ENCODE data around the gene EIF3L. TPM values are rescaled to one million over a fixed set of nuclear protein-coding genes. Genes with fewer than 3 reads are reported as not detected.

Gene EIF3L
- total and polyA plus RNA-seq, 7 experiments from 2014 or later = 338 to 586 (median 496) TPM

DNA sequence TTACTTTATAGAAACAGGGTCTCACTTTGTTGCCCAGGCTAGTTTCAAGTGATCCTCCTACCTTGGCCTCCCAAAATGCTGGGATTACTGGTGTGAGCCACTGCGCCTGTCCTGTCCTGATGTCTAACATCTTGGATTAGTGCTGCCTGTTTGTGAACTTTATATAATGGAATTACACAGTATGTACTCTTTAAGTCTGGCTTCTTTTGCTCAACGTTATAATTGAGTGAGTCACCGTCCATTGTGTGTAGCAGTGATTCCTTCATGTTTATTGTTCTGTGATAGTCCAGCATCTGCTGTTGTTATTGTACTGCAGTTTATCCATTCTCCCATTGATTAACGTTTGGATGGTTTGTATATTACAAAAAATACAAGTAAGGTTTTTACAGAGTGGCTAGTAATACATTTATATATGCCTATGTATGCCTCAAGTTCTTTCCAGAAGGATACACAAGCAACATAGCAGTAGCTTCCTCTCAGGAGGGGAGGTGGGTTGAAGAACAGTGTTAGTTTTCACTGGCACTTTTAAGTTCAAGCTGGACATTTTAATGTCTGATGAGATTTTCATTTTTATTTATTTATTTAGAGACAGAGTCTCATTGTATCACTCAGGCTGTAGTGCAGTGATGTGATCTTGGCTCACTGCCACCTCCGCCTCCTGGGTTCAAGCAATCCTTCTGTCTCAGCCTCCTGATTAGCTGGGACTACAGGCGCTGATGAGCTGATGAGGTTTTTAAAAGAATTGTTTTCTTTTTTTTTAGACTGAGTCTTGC lies 31.6 kb downstream of the EIF3L start:
- Histone ChIP-seq H3K9me3 (ENCODE audit: control insufficient read depth in 2 of 3, low read length in 3 of 3) (no peaks in the 10 kb centered on the region), H3K4me1 (ENCODE audit: control insufficient read depth in 2 of 2, insufficient read depth in 2 of 2, low read length in 2 of 2) (no peaks in the 10 kb centered on the region), H3K27me3 (ENCODE audit: control insufficient read depth in 2 of 2, insufficient read depth in 2 of 2, low read length in 2 of 2) (no peaks in the 10 kb centered on the region), H3K27ac (ENCODE audit: low read depth, low read length) (no peak overlapping the region), H3K36me3 (ENCODE audit: control insufficient read depth in 2 of 3, insufficient read depth in 3 of 3, low read length in 3 of 3) (peaks cover 6 to 77% (median 12%) of the 10 kb centered on the region in 3 experiments), H3K4me3 (ENCODE audit: low read length) (no peak overlapping the region)
- Mint-ChIP-seq H3K4me3 (no peak overlapping the region), H3K27ac (peak overlapping the region in 1 of 9 donors; percentile 16), H3K36me3 (peaks cover 8 to 33% (median 20%) of the 10 kb centered on the region in 5 donors), H3K27me3 (no peaks in the 10 kb centered on the region), H3K4me1 (peaks cover 6 to 21% (median 10%) of the 10 kb centered on the region in 7 donors), H3K9me3 (no peaks in the 10 kb centered on the region)
- intact Hi-C loops (cut with micrococcal nuclease) = no loop called here
- no peak for DNase-seq
- no peak for ATAC-seq
- ChIA-PET CTCF (interaction anchor here (0.6 to 0.9 kb wide), 3 partner anchors 14 to 53 kb away, joined by 3 to 6 read pairs (median 3); no protein-coding TSS in a partner anchor), POLR2A (no interaction called here)

DNA sequence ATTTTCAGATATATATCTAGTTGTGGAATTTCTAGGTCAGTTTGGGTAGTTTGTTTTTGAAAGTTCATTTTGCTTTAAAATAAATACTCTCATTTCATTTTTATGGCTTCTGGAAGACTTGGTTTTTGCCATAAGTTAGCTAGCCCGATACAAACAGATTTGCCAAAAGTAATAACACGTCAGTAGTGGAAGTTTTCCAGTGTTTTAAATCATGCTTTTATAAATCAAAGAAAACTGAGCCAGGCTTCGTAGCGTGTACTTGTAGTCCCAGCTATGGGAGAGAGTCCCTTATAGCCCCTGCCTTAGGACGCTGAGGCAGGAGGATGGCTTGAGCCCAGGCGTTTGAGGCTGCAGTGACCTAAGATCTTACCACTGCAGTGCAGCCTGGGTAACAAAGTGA lies 35.2 kb downstream of the EIF3L start:
- peak overlapping the region in 3 of 9 donors; percentile 1 to 32 (median 19) for H3K27ac Mint-ChIP-seq
- peaks cover 6 to 72% (median 10%) of the 10 kb centered on the region in 3 experiments for H3K36me3 ChIP-seq (ENCODE audit: control insufficient read depth in 2 of 3, insufficient read depth in 3 of 3, low read length in 3 of 3)
- no peak for ATAC-seq
- H3K36me3 Mint-ChIP-seq = peaks cover 5 to 28% (median 22%) of the 10 kb centered on the region in 5 donors
- intact Hi-C loops (cut with micrococcal nuclease) = no loop called here
- H3K4me1 Mint-ChIP-seq = peaks cover 8 to 22% (median 19%) of the 10 kb centered on the region in 7 donors
- ChIA-PET POLR2A (interaction anchor here (1.0 kb wide), 1 partner anchor 22 kb away, joined by 3 read pairs; the partner anchor contains the start of gene MICALL1), CTCF (interaction anchor here (0.5 to 1.1 kb wide), 3 partner anchors 18 to 292 kb away, joined by 3 to 4 read pairs (median 4); partner anchors contain the start of gene GALR3)
- no peak overlapping the region for H3K4me3 ChIP-seq (ENCODE audit: low read length)
- H3K27me3 ChIP-seq (ENCODE audit: control insufficient read depth in 2 of 2, insufficient read depth in 2 of 2, low read length in 2 of 2) = no peaks in the 10 kb centered on the region
- DNase-seq = no peak
- no peaks in the 10 kb centered on the region for H3K9me3 Mint-ChIP-seq
- H3K4me3 Mint-ChIP-seq = no peak overlapping the region
- no peaks in the 10 kb centered on the region for H3K9me3 ChIP-seq (ENCODE audit: control insufficient read depth in 2 of 3, low read length in 3 of 3)
- no peaks in the 10 kb centered on the region for H3K27me3 Mint-ChIP-seq
- H3K27ac ChIP-seq (ENCODE audit: low read depth, low read length) = no peak overlapping the region
- H3K4me1 ChIP-seq (ENCODE audit: control insufficient read depth in 2 of 2, insufficient read depth in 2 of 2, low read length in 2 of 2) = no peaks in the 10 kb centered on the region

GRCh38 chr22:37887584-37888378 lies 38.6 kb downstream of the EIF3L start:
- intact Hi-C loops (cut with micrococcal nuclease) = loop anchor here (1.0 kb wide), 2 partner anchors 47 to 78 kb away; no protein-coding TSS in a partner anchor
- Histone ChIP-seq H3K27me3 (ENCODE audit: control insufficient read depth in 2 of 2, insufficient read depth in 2 of 2, low read length in 2 of 2) (no peaks in the 10 kb centered on the region), H3K9me3 (ENCODE audit: control insufficient read depth in 2 of 3, low read length in 3 of 3) (no peaks in the 10 kb centered on the region), H3K27ac (ENCODE audit: low read depth, low read length) (no peak overlapping the region), H3K36me3 (ENCODE audit: control insufficient read depth in 2 of 3, insufficient read depth in 3 of 3, low read length in 3 of 3) (peaks cover 0 to 63% (median 6%) of the 10 kb centered on the region in 3 experiments), H3K4me3 (ENCODE audit: low read length) (no peak overlapping the region), H3K4me1 (ENCODE audit: control insufficient read depth in 2 of 2, insufficient read depth in 2 of 2, low read length in 2 of 2) (no peaks in the 10 kb centered on the region)
- H3K27me3 Mint-ChIP-seq = no peaks in the 10 kb centered on the region
- ATAC-seq = peak; percentile 29
- ChIA-PET POLR2A (interaction anchor here (0.7 kb wide), 2 partner anchors 16 to 65 kb away, joined by 4 to 5 read pairs; partner anchors contain the start of gene GALR3), CTCF (interaction anchor here (0.6 to 1.1 kb wide), 6 partner anchors 8 to 78 kb away, joined by 3 to 5 read pairs (median 3); no protein-coding TSS in a partner anchor)
- peaks cover 9 to 22% (median 16%) of the 10 kb centered on the region in 7 donors for H3K4me1 Mint-ChIP-seq
- no peaks in the 10 kb centered on the region for H3K9me3 Mint-ChIP-seq
- DNase-seq = no peak
- H3K27ac Mint-ChIP-seq = peak overlapping the region; percentile 39 to 86 (median 51)
- H3K4me3 Mint-ChIP-seq = no peak overlapping the region
- peaks cover 5 to 31% (median 23%) of the 10 kb centered on the region in 5 donors for H3K36me3 Mint-ChIP-seq

GRCh38 chr22:37891926-37892325 lies 42.7 kb downstream of the EIF3L start:
- POLR2A ChIA-PET = no interaction called here
- Mint-ChIP-seq H3K4me3 (no peak overlapping the region), H3K27ac (peak overlapping the region in 8 of 9 donors; percentile 2 to 82 (median 22)), H3K4me1 (peaks cover 16 to 38% (median 31%) of the 10 kb centered on the region in 7 donors), H3K36me3 (peaks cover 5 to 20% (median 16%) of the 10 kb centered on the region in 5 donors), H3K27me3 (no peaks in the 10 kb centered on the region), H3K9me3 (no peaks in the 10 kb centered on the region)
- no peaks in the 10 kb centered on the region for H3K9me3 ChIP-seq (ENCODE audit: control insufficient read depth in 2 of 3, low read length in 3 of 3)
- ATAC-seq (no peak), DNase-seq (no peak)
- no peak overlapping the region for H3K4me3 ChIP-seq (ENCODE audit: low read length)
- H3K4me1 ChIP-seq (ENCODE audit: control insufficient read depth in 2 of 2, insufficient read depth in 2 of 2, low read length in 2 of 2) = peaks cover 11 to 14% of the 10 kb centered on the region in 2 donors
- CTCF ChIA-PET = interaction anchor here (0.8 to 1.3 kb wide), 2 partner anchors 12 to 28 kb away, joined by 3 read pairs; no protein-coding TSS in a partner anchor
- intact Hi-C loops (cut with micrococcal nuclease) = no loop called here
- no peak overlapping the region for H3K27ac ChIP-seq (ENCODE audit: low read depth, low read length)
- no peaks in the 10 kb centered on the region for H3K27me3 ChIP-seq (ENCODE audit: control insufficient read depth in 2 of 2, insufficient read depth in 2 of 2, low read length in 2 of 2)
- H3K36me3 ChIP-seq (ENCODE audit: control insufficient read depth in 2 of 3, insufficient read depth in 3 of 3, low read length in 3 of 3) = peaks cover 0 to 41% (median 6%) of the 10 kb centered on the region in 3 experiments

- DNase-seq (no peak), ATAC-seq (no peak)
- Mint-ChIP-seq H3K4me3 (no peak overlapping the region), H3K27me3 (no peaks in the 10 kb centered on the region), H3K9me3 (no peaks in the 10 kb centered on the region), H3K27ac (peak overlapping the region in 7 of 9 donors; percentile 28 to 81 (median 42)), H3K4me1 (peaks cover 16 to 39% (median 29%) of the 10 kb centered on the region in 7 donors), H3K36me3 (peaks cover 5 to 16% (median 14%) of the 10 kb centered on the region in 5 donors)
- H3K36me3 ChIP-seq (ENCODE audit: control insufficient read depth in 2 of 3, insufficient read depth in 3 of 3, low read length in 3 of 3) = peaks cover 0 to 33% (median 6%) of the 10 kb centered on the region in 3 experiments
- H3K4me3 ChIP-seq (ENCODE audit: low read length) = no peak overlapping the region
- peaks cover 13 to 17% of the 10 kb centered on the region in 2 donors for H3K4me1 ChIP-seq (ENCODE audit: control insufficient read depth in 2 of 2, insufficient read depth in 2 of 2, low read length in 2 of 2)
- intact Hi-C loops (cut with micrococcal nuclease) = no loop called here
- no peaks in the 10 kb centered on the region for H3K9me3 ChIP-seq (ENCODE audit: control insufficient read depth in 2 of 3, low read length in 3 of 3)
- H3K27ac ChIP-seq (ENCODE audit: low read depth, low read length) = no peak overlapping the region
- ChIA-PET CTCF (interaction anchor here (0.8 to 1.4 kb wide), 3 partner anchors 11 to 29 kb away, joined by 3 to 5 read pairs (median 3); no protein-coding TSS in a partner anchor), POLR2A (interaction anchor here (0.6 kb wide), 1 partner anchor 62 kb away, joined by 4 read pairs; no protein-coding TSS in a partner anchor)
- no peaks in the 10 kb centered on the region for H3K27me3 ChIP-seq (ENCODE audit: control insufficient read depth in 2 of 2, insufficient read depth in 2 of 2, low read length in 2 of 2)
Observed at GRCh38 chr22:37892566-37893335, 43.5 kb downstream of the EIF3L start.
